SH-SY5Y (cell line): ENCODE measurements around the gene FOXJ3.

Experiments used
- GATA2 ChIP-seq: IDR thresholded peaks from 2 replicates; pipeline ENCODE4 v1.6.1; 2011; ENCODE audit warnings: mild to moderate bottlenecking, low read depth, low read length
- GATA3 ChIP-seq: IDR thresholded peaks from 2 replicates; pipeline ENCODE4 v1.6.1; 2011; ENCODE audit warnings: low read depth, mild to moderate bottlenecking, low read length, moderate library complexity

DNA sequence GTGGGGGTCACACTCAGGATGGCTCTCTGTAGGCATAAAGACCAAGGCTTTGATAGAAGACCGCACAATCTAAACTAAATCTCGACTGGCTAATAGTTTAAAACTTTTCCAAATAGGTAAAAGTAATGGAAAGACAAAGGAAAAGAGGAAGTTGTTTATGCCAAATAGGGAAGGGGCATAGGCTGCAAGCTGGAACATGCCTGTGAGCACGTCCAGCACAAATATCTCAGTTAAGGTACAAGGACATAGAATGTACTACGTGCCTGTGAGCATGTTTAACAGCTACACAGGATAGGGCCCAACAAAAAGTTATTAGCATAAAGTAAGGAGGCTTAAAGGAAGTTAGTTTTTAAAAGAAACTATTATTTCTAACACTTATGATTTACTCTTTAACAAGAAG is 142.9 kb downstream of the FOXJ3 start:
- TF ChIP-seq GATA2 = no peak
- TF ChIP-seq GATA3 = no peak
